Stimulated activated CD8-positive, alpha-beta memory T cell treated with anti-CD3 and anti-CD28 coated beads, Interleukin-4, amount 100 ng/mL, for 4 hours (primary cell): Measurements from ENCODE around the gene RAI1.
"Not testable (repeated sequence)": the region's sequence is repeated elsewhere in the genome, so short reads cannot be mapped to it uniquely, and the experiment has no call there.

Experiments
- DNase-seq, 2 donors: peaks; one replicate each; pipeline ENCODE4 v3.0.0-alpha.2; 2020; ENCODE audit warnings: low read depth in 2 of 2, low spot score in 1 of 2

The RAI1 gene

DNA sequence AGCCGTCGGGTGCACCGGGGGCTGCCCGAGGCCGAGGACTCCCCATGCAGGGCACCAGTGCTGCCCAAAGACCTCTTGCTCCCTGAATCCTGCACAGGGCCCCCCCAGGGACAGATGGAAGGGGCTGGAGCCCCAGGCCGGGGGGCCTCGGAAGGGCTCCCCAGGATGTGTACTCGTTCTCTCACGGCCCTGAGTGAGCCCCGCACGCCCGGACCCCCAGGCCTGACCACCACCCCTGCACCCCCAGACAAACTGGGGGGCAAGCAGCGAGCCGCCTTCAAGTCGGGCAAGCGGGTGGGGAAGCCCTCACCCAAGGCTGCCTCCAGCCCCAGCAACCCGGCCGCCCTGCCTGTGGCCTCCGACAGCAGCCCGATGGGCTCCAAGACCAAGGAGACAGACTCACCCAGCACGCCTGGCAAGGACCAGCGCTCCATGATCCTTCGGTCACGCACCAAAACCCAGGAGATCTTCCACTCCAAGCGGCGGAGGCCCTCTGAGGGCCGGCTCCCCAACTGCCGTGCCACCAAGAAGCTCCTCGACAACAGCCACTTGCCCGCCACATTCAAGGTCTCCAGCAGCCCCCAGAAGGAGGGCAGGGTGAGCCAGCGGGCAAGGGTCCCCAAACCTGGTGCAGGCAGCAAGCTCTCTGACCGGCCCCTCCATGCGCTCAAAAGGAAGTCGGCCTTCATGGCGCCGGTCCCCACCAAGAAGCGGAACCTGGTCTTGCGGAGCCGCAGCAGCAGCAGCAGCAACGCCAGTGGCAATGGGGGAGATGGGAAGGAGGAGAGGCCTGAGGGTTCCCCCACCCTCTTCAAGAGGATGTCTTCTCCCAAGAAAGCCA is 114.9 kb downstream of the RAI1 start:
- DNase-seq, result no peak

GRCh38 chr17:17796787-17797061 is 115.5 kb downstream of the RAI1 start:
- no peak for DNase-seq

GRCh38 chr17:17797119-17797809 is 116.0 kb downstream of the RAI1 start:
- DNase-seq, result no peak

DNA sequence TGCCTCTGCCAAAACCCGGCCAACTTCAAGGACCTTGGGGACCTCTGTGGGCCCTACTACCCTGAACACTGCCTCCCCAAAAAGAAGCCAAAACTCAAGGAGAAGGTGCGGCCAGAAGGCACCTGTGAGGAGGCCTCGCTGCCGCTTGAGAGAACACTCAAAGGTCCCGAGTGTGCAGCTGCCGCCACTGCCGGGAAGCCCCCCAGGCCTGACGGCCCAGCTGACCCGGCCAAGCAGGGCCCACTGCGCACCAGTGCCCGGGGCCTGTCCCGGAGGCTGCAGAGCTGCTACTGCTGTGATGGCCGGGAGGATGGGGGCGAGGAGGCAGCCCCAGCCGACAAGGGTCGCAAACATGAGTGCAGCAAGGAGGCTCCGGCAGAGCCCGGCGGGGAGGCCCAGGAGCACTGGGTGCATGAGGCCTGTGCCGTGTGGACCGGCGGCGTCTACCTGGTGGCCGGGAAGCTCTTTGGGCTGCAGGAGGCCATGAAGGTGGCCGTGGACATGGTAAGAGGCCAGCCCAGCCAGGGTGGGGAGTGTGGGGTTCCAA is 116.8 kb downstream of the RAI1 start:
- DNase-seq, result no peak

DNA sequence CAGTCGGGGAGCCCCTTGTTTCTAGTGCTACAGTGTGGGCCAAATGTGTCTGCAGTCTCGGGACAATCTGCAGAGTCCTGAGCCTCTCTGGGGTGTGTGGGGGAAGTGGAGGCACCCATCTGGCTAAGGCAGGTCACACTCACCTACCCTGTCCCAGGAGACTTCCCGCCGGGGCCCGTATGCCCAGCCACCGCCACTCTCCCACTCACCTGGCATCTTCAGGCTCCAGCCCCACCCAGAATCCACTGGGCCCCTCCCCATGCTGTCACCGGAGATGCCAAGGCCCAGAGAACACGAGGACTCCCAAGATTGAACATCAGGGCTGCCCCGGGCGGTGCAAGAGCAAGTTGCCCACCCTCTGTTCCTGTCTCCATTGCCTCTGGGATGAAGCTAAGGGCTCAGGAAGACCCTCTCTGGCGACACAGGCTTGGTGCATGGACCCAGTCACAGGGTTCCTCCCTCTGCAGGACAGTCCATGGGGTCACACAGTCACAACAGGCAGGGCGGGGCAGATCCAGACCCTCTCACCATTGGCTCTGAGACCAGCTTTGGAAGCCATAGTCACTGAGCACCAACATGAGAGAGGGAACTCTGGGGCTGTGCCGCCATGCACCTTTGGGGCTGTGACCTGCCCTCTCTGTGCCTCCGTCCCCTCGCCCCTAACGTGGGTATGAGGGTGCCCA is 117.5 kb downstream of the RAI1 start:
- no peak for DNase-seq

GRCh38 chr17:17800504-17801021 is 119.3 kb downstream of the RAI1 start:
- DNase-seq, result no peak

- DNase-seq, result no peak
These were observed 120.7 kb downstream of the RAI1 start for GRCh38 chr17:17801800-17802481.

DNA sequence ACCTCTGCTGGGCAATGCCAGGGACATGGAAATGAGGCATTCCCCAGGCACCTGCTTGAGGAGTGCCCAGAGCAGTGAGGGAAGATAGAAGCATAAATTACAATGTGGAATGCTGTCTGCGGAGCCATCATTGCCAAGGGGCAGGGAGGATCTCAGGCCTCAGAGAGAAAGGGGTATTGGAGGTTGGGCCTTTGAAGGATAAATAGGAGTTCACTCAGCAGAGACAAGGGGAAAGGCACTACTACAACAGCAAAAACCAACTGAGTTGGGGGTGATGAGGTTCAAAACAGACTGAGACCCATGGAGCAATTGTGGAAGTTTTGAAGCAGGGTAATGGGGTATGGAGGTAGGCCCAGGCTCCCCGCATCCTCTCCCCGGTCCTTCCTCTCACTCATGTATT is 122.7 kb downstream of the RAI1 start:
- no peak for DNase-seq

DNA sequence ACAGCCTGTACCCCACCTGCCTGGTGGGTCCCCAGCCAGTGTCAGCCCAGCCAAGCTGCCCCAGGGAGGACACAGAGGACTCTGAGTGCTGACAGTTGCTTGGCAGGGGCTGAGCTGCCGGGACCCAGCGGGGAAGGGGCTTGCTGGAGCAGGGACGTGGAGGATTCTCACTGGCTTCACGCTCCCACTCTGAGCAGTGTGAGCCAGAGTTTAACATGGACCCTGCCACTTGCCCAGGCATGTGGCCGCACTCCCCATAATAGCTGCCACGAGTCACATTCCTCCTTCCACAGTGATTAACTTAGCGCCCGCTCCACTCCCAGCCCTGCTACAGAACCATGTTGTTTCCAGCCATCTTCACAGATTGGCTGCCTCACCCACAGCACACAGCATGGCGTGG is 124.3 kb downstream of the RAI1 start:
- no peak for DNase-seq

DNA sequence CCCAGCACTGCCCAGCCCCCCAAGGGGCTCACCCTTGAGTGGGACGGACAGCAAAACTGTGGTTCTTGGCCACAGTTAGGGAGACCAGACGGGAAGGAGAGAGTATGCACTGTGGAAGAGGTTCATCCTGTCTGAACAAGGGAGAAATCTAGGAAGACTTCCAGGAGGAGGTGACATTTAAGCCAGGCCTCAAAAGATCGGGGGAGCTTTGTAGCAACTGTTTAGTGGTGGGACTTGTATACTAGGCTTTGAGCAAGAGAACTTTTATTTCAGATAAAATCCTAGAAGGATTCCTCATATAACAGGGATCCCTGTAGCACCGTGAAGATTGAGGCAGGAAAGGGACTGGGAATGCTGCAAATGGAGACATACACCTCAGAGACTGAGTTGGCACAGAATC is 124.8 kb downstream of the RAI1 start:
- DNase-seq, result no peak

DNA sequence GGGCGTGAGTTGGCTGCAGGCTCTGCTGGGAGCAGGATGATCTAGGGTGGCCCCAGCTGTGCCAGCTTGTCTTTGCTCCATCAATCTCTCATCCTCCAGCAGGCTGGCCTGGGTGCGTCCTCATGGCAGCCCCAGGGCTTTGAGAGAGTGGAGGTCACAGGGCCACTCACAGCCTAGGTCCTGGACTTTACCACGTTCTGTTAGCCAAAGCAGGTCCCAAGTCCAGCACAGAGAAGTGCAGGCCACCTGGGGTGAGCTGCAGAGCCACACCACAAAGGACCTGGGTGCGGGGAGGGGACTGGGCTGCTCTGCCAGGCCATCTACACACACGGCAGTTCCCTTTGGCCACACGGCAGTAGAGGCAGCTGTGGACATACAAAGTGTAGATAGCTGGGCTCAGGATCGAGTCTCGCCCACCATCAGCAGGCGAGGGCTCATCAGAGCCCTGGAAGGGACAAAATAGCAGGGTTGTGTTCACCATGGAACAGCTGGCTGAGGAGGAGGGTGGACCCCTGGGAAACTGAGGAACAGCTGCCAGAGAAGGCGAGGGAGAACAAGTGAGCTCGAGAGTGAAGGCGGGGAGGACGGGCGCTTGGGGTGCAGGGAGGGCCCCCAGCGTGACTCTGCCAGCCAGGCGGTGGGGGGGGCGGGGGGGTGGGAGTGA is 125.5 kb downstream of the RAI1 start:
- DNase-seq, result no peak

- DNase-seq, result no peak
These were observed 126.2 kb downstream of the RAI1 start for GRCh38 chr17:17807440-17807839.

GRCh38 chr17:17808200-17808599 is 126.9 kb downstream of the RAI1 start:
- DNase-seq, result not testable (repeated sequence)

DNA sequence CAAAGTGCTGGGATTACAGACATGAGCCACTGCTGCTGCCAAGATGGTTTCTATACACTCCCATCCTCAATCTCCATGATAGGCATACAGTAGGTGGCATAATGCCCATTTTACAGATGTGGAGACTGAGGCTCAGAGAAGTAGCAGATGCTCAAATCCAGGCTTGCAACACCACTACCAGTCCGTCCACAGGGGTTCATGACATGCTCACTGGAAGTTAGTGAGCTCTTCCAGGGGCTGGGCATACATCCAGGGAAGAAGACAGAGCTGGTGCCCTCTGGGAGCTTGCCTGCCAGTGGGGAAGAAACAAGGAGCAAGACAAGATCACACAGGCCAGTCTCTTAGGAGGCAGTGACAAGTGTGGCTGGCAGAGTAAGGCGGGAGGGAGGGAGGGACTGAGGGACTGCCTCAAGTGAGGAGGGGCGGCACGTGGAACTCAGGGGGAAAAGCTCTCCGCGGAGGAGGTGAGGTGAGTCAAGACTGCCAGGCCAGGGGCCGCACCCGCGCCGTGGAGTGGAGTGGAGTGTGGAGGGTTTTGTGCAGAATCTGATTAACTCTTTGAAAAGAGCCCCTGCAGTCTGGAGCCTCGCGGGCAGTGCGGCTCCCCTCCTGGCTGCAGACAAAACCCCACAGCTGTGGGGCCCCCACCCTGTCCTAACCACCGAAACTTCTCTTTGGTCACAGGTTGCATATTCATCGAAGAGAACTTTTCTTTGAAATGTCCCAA is 127.6 kb downstream of the RAI1 start:
- no peak for DNase-seq

GRCh38 chr17:17809531-17810083 is 128.3 kb downstream of the RAI1 start:
- no peak for DNase-seq

- DNase-seq, result no peak
These were observed 129.0 kb downstream of the RAI1 start for GRCh38 chr17:17810084-17810894.

DNA sequence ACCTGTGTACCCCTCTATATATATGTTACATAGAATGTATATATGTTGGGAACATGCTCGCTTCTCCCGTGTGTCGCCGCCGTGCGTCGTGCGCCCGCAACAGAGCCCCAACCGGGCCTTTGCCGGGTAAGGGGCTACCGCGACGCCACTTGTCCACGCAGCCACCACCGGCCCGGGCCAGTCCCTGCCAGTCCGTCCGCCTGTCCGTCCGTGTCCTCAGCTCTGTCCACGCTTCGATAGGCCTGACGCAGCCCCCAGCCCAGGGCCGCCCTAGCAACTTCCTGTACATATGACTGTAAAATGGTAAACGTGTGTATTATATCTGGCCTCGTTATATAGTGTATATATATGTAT is 129.6 kb downstream of the RAI1 start:
- DNase-seq, result no peak

- DNase-seq, result no peak
These were observed 130.3 kb downstream of the RAI1 start for GRCh38 chr17:17811381-17812210.
